Measurements from ENCODE around the gene RPAP2.
"Not testable (repeated sequence)": the region's sequence is repeated elsewhere in the genome, so short reads cannot be mapped to it uniquely, and the experiment has no call there.

RPAP2 gene

GRCh38 chr1:92376345-92376744 is 77.5 kb downstream of the RPAP2 start:
- no peak for DNase-seq (ENCODE audit: low read depth)

GRCh38 chr1:92377991-92378390 is 79.1 kb downstream of the RPAP2 start:
- DNase-seq (ENCODE audit: low read depth): not testable (repeated sequence)

- no peak for DNase-seq (ENCODE audit: low read depth)
Measured at GRCh38 chr1:92380867-92381266, 82.0 kb downstream of the RPAP2 start.

GRCh38 chr1:92393966-92394365 is 95.1 kb downstream of the RPAP2 start:
- DNase-seq (ENCODE audit: low read depth): not testable (repeated sequence)

DNA sequence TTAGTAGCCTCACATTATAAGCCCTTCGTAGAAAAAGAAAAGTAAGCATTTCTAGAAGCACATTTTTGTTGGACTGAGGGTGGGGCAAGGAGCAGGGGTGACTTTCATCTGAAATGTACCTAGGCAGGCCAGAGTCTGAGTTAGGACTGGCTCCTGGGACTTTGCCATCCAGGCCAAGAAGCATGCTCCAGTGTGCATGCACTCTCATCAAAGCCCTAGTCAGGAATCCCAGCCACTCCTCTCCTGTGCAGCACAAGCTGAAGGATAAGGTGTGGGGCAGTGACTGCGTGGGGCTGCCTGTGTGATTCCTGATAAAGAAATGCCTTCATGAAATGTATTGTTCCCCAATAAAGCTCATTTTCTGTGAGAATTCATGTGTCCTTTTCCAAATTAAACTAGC is 99.7 kb downstream of the RPAP2 start:
- no peak for DNase-seq (ENCODE audit: low read depth)

GRCh38 chr1:92399076-92399475 is 100.2 kb downstream of the RPAP2 start:
- no peak for DNase-seq (ENCODE audit: low read depth)

DNA sequence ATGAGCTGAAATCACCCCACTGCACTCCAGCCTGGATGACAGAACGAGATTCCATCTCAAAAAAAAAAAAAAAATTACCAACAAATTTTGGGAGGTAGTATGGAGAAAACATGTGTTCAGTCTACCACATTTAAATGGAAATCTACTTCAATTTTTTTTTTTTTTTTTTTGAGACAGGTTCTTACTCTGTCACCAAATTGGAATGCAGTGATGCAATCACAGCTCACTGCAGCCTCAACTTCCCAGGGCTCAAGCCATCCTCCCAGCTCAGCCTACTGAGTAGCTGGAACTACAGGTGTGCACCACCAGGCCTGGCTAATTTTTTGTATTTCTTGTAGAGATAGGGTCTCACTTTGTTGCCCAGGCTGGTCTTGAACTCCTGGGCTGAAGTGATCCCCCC is 105.8 kb downstream of the RPAP2 start:
- peak; percentile 47 for DNase-seq (ENCODE audit: low read depth)

GRCh38 chr1:92408825-92409224 is 110.0 kb downstream of the RPAP2 start:
- no peak for DNase-seq (ENCODE audit: low read depth)

- DNase-seq (ENCODE audit: low read depth): no peak
Measured at GRCh38 chr1:92409946-92410549, 111.2 kb downstream of the RPAP2 start.

DNA sequence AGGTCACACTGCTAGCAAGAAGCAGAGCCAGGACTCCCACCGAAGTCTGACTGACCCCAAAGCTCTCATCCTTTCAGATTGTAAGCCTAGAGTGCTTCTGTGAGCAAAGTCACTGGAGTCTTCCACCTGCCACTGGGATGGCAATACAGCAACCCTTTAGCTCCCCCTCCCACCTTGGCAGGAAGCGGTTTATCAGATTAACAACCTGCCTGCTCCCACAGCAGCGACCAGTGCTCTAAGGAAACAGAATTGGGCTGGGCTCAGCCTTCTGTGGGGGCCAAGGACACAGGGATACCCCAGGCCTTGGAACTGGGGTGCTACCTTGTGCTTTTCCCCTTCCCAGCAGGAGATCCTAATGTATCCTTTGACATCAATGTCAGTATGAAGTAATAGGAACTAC is 111.8 kb downstream of the RPAP2 start:
- no peak for DNase-seq (ENCODE audit: low read depth)

- peak; percentile 12 for DNase-seq (ENCODE audit: low read depth)
Measured at GRCh38 chr1:92411511-92411910, 112.7 kb downstream of the RPAP2 start.

GRCh38 chr1:92419642-92420041 is 120.8 kb downstream of the RPAP2 start:
- no peak for DNase-seq (ENCODE audit: low read depth)

GRCh38 chr1:92424381-92424780 is 125.5 kb downstream of the RPAP2 start:
- no peak for DNase-seq (ENCODE audit: low read depth)

- no peak for DNase-seq (ENCODE audit: low read depth)
Measured at GRCh38 chr1:92425617-92426016, 126.8 kb downstream of the RPAP2 start.

DNA sequence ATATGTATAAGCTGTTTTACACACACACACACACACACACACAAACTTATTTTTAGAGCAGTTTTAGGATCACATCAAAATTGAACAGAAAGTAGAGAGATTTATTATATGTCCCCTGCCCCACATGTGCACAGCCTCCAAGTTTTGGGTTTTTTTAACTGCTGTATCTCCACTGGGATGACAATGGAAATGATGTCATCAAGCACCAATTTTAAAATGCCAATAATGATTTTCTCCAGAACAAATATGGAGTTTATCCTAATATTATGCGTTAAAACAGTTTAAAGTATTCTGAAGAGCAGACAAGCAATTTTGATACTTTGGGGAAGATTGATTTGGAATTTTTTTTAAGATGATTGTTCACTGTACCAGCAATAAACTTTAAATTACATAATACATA is 131.2 kb downstream of the RPAP2 start:
- DNase-seq (ENCODE audit: low read depth): no peak

DNA sequence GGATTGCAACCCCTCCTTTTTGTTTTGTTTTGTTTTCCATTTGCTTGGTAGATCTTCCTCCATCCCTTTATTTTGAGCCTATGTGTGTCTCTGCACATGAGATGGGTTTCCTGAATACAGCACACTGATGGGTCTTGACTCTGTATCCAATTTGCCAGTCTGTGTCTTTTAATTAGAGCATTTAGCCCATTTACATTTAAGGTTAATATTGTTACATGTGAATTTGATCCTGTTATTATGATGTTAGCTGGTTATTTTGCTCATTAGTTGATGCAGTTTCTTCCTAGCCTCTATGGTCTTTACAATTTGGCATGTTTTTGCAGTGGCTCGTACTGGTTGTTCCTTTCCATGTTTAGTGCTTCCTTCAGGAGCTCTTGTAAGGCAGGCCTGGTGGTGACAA is 135.7 kb downstream of the RPAP2 start:
- DNase-seq (ENCODE audit: low read depth): not testable (repeated sequence)

GRCh38 chr1:92439291-92439690 is 140.4 kb downstream of the RPAP2 start:
- no peak for DNase-seq (ENCODE audit: low read depth)

DNA sequence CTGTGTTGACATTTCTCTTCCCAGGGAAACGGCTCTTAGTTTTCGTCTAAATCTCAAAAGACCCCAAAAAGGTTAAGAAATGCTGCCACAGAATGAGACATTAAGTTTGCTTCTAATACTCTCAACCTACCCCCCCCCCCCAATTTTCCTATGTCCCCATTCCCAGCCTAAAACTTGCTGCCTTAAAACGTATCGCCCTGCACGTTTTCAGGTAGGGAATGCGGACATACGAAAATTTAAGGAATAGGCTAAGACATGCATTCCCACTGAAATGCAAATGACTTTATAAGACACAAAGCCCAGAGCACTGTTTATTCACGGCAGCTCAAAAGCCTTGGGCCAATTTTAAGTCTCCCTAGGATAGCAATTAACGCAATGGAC is 142.4 kb downstream of the RPAP2 start:
- no peak for DNase-seq (ENCODE audit: low read depth)

DNA sequence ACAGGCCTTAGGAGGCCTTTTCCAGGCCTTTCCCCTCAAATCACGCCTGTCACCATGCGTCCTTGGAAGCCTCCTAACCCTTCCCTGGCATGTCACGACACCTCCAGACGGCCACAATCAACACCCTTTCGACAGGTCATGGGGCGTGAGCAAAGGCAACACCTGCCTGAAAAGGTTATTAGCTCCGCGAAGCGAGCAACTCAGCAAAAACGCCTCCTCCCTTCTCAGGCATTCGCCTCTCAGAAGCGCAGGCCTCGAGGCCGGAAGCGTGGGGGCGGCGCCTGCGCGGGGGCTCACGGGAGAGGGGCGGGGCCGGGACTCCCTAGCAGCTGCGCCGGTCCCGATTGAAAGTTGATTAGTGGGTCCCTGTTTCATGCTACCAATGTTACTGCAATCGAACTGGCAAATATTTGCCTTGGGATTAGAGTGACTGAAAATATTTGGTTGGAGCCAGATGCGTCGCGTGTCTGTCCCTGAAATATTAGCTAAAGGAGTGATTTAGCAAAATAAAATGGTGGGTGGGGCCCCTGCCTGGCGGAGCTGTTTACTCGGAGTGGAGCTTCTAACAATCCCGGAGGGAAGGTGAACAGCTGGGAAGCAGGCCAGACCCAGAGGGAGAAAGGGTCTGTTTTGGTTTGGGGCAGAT is 143.0 kb downstream of the RPAP2 start:
- DNase-seq (ENCODE audit: low read depth): no peak

DNA sequence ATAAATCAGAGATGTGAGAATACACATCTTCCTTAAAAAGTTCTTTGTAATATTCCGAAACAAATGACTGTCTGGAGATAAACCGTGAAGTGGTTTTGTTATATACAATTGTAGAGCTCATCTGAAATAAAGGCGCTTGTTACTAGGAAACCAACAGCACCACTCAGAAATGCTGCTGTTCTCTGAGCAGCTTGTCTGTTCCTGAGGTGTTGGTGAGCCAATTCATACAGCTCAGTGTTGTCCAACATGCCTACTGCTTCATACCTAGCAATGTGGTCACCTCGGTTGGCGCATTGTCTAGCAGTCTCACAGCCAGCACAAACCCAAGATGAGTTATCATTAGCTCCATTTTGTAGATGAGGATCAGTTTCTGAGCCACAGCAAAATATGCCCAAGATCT is 143.5 kb downstream of the RPAP2 start:
- DNase-seq (ENCODE audit: low read depth): no peak

GRCh38 chr1:92443893-92444292 is 145.0 kb downstream of the RPAP2 start:
- no peak for DNase-seq (ENCODE audit: low read depth)

DNA sequence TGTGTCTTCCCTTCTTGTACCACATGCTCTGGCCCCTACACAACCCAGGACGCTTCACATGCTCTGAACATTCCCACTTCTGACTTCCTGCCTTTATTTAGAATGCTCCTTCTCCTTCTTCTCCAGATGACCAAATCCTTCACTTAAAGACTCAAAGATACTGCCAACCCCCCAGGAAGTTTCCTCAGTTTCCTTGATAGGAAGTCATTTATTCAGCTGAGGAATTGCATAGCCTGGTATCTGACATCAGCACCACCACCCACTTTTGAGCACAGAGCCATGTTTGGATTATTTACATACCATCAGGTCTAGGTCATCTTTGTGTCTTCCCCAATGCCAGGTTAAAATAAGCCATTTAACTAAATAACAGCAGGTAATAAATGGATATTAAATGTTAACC is 145.5 kb downstream of the RPAP2 start:
- no peak for DNase-seq (ENCODE audit: low read depth)

DNA sequence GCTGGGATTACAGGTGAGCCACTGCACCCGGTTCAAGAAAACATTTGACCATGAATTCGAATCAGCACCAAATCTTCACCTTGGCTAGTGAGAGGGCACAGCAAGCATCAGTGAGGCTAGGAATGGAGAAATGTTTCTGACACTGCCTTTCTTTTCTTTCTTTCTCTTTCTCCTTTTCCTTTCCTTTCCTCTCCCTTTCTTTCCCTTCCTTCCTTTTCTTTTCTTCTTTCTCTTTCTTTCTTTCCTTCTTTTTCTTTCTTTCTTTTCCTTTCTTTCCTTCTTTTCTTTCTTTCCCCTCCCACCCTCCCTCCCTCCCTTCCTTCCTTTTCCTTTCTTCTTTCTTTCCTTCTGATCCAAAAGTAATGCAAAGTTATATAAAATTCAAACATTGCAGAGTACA is 147.0 kb downstream of the RPAP2 start:
- no peak for DNase-seq (ENCODE audit: low read depth)

- DNase-seq (ENCODE audit: low read depth): no peak
Measured at GRCh38 chr1:92446546-92446945, 147.7 kb downstream of the RPAP2 start.
